Epithelial cell of proximal tubule (primary cell): Measurements from ENCODE around the gene E2F3. TPM values are rescaled to one million over a fixed set of nuclear protein-coding genes. Genes with fewer than 3 reads are reported as not detected.

Experiments
- DNase-seq: peaks from one replicate; pipeline ENCODE4 v3.0.0-alpha.2; 2011; ENCODE audit warnings: low read depth
- H3K4me3 ChIP-seq: 2 replicates; pipeline ENCODE4 v1.5.1; 2011; ENCODE audit warnings: low read depth, mild to moderate bottlenecking, low read length
- CTCF ChIP-seq: conservative IDR thresholded peaks from 2 replicates; pipeline ENCODE4 v1.5.1; 2012; ENCODE audit warnings: low read depth, mild to moderate bottlenecking, low read length
- total RNA-seq: library from RNA; depleted of rRNA; stranded (reverse); fragments of >200 nt; gene quantifications from 2 replicates; pipeline ENCODE4 v1.2.3, GENCODE V29; 2015

Gene E2F3
- total RNA-seq, 1 donor from 2014 or later = 12.5 TPM

GRCh38 chr6:20486641-20487040, 85.0 kb downstream of the E2F3 start:
- H3K4me3 ChIP-seq = no peak overlapping the region
- DNase-seq = no peak
- no peak for TF ChIP-seq CTCF

GRCh38 chr6:20487669-20488375, 86.1 kb downstream of the E2F3 start:
- DNase-seq = no peak
- no peak for TF ChIP-seq CTCF
- no peak overlapping the region for H3K4me3 ChIP-seq

GRCh38 chr6:20490591-20490990, 88.9 kb downstream of the E2F3 start:
- no peak overlapping the region for H3K4me3 ChIP-seq
- no peak for DNase-seq
- TF ChIP-seq CTCF = no peak

- DNase-seq = no peak
Measured at GRCh38 chr6:20492099-20492498, 90.4 kb downstream of the E2F3 start.

GRCh38 chr6:20497216-20498040, 95.7 kb downstream of the E2F3 start:
- DNase-seq = no peak
- no peak for TF ChIP-seq CTCF
- H3K4me3 ChIP-seq = no peak overlapping the region

More at GRCh38 chr6:20492099-20492498, 90.4 kb downstream of the E2F3 start:
- TF ChIP-seq CTCF = no peak
- H3K4me3 ChIP-seq = no peak overlapping the region

- DNase-seq = no peak
- no peak overlapping the region for H3K4me3 ChIP-seq
- no peak for TF ChIP-seq CTCF
Measured at GRCh38 chr6:20498041-20498385, 96.3 kb downstream of the E2F3 start.

- TF ChIP-seq CTCF = no peak
- no peak for DNase-seq
- H3K4me3 ChIP-seq = no peak overlapping the region
Measured at GRCh38 chr6:20509212-20509611, 107.5 kb downstream of the E2F3 start.
